Keratinocyte (primary cell): Measurements from ENCODE around the gene TTLL8. TPM values are rescaled to one million over a fixed set of nuclear protein-coding genes. Genes with fewer than 3 reads are reported as not detected.

Experiments
- DNase-seq: peaks from one replicate; pipeline ENCODE4 v3.0.0-alpha.2; 2011; ENCODE audit warnings: low read depth, missing footprints, low spot score
- FAIRE-seq: peaks from 2 replicates; lab custom pipeline; 2011; peaks lifted over from hg19 to GRCh38; lab: Jason Lieb, UNC
- H2AFZ ChIP-seq: 2 replicates; pipeline ENCODE4 v1.6.0; 2012; ENCODE audit warnings: low read length, control low read depth, inconsistent platforms; ENCODE audit not compliant: control insufficient read depth
- H3K27ac ChIP-seq: 2 replicates; pipeline ENCODE4 v1.5.1; 2011; ENCODE audit warnings: low read length; ENCODE audit not compliant: control insufficient read depth, insufficient read depth
- H3K27me3 ChIP-seq: 3 replicates; pipeline ENCODE4 v1.6.0; 2011; ENCODE audit warnings: low read length; ENCODE audit not compliant: control insufficient read depth, insufficient read depth; ENCODE audit errors: extremely low read depth
- H3K36me3 ChIP-seq, 2 experiments: 2 replicates in 1 of 2; 3 replicates in 1 of 2; pipeline ENCODE4 v1.5.1; 2011; ENCODE audit warnings: low read length in 2 of 2, mild to moderate bottlenecking in 1 of 2; ENCODE audit not compliant: control insufficient read depth in 2 of 2, insufficient read depth in 2 of 2; ENCODE audit errors: extremely low read depth in 1 of 2
- H3K4me1 ChIP-seq: 3 replicates; pipeline ENCODE4 v1.5.1; 2011; ENCODE audit warnings: low read length; ENCODE audit not compliant: control insufficient read depth, insufficient read depth; ENCODE audit errors: extremely low read depth
- H3K4me2 ChIP-seq: 3 replicates; pipeline ENCODE4 v1.6.0; 2011; ENCODE audit warnings: low read depth, low read length; ENCODE audit not compliant: control insufficient read depth, insufficient read depth; ENCODE audit errors: extremely low read depth
- H3K4me3 ChIP-seq, 3 experiments: fragments of 200-600 bp in 1 of 3; sonication (generic) in 1 of 3; 2 replicates in 2 of 3; 3 replicates in 1 of 3; pipeline ENCODE4 v1.5.1; 2011 to 2016; ENCODE audit warnings: low read length in 3 of 3, mild to moderate bottlenecking in 3 of 3, control low read depth in 2 of 3, inconsistent platforms in 1 of 3, low read depth in 1 of 3, mixed read lengths in 1 of 3, mixed run types in 1 of 3, moderate library complexity in 1 of 3; ENCODE audit not compliant: control insufficient read depth in 2 of 3, insufficient read depth in 2 of 3; ENCODE audit errors: extremely low read depth in 1 of 3
- H3K79me2 ChIP-seq: 2 replicates; pipeline ENCODE4 v1.6.0; 2012; ENCODE audit warnings: low read length; ENCODE audit not compliant: control insufficient read depth, insufficient read depth
- H3K9ac ChIP-seq: 3 replicates; pipeline ENCODE4 v1.6.0; 2011; ENCODE audit warnings: low read length; ENCODE audit not compliant: control insufficient read depth, insufficient read depth; ENCODE audit errors: extremely low read depth
- H3K9me1 ChIP-seq: 3 replicates; pipeline ENCODE4 v1.6.0; 2011; ENCODE audit warnings: low read length; ENCODE audit not compliant: control insufficient read depth, insufficient read depth; ENCODE audit errors: extremely low read depth
- H3K9me3 ChIP-seq: 2 replicates; pipeline ENCODE4 v1.5.1; 2012; ENCODE audit warnings: low read depth, low read length; ENCODE audit not compliant: control insufficient read depth
- H4K20me1 ChIP-seq: 3 replicates; pipeline ENCODE4 v1.6.0; 2011; ENCODE audit warnings: low read length; ENCODE audit not compliant: control insufficient read depth, insufficient read depth; ENCODE audit errors: extremely low read depth
- CTCF ChIP-seq, 3 experiments: IDR thresholded peaks in 1 of 3; conservative IDR thresholded peaks in 1 of 3; optimal IDR thresholded peaks in 1 of 3; 2 replicates in 2 of 3; 3 replicates in 1 of 3; pipeline versions ENCODE3 to v1.5.1; 2011; ENCODE audit warnings: low read length in 3 of 3, mild to moderate bottlenecking in 3 of 3, moderate library complexity in 2 of 3, control low read depth in 1 of 3, inconsistent platforms in 1 of 3; ENCODE audit not compliant: insufficient read depth in 2 of 3; ENCODE audit errors: extremely low read depth in 1 of 3
- EZH2 ChIP-seq: IDR thresholded peaks from one replicate; pipeline ENCODE4 v1.6.1; 2012; ENCODE audit warnings: inconsistent platforms, mild to moderate bottlenecking, low read length, moderate library complexity
- dilution Hi-C: fragments of 300-500 bp; cut with MboI; formaldehyde crosslinking; loops from one replicate; pipeline ENCODE4 v1.7.0; 2020; ENCODE audit warnings: low sequenced_read_pairs; ENCODE audit not compliant: extremely low pct_ligation_motif_present
- polyA plus RNA-seq, 5 experiments: library from polyadenylated mRNA; depleted of rRNA in 3 of 5; stranded (reverse) in 3 of 5; stranded (forward) in 1 of 5; unstranded in 1 of 5; fragments of >200 nt; gene quantifications; 1 replicate in 1 of 5; 2 replicates in 3 of 5; 3 replicates in 1 of 5; pipeline versions ENCODE4 v1.2.1 to v1.2.3, GENCODE V29; 2011 to 2012; ENCODE audit warnings: missing spikeins in 2 of 5, low read depth in 1 of 5, low replicate concordance in 1 of 5

TTLL8 gene
- polyA plus RNA-seq, 1 donor (not counting 4 experiments of a cell fraction or from before 2014, with no cell fraction given), result not detected

- no peaks in the 10 kb centered on the region for H4K20me1 ChIP-seq
- H2AFZ ChIP-seq, result no peak overlapping the region
- no peaks in the 10 kb centered on the region for H3K9me1 ChIP-seq
- H3K4me2 ChIP-seq, result no peak overlapping the region
- FAIRE-seq, result no peak
- TF ChIP-seq EZH2, result no peak
- H3K4me1 ChIP-seq, result no peaks in the 10 kb centered on the region
- dilution Hi-C loops, result no loop called here
- no peak for DNase-seq
- no peak overlapping the region for H3K27ac ChIP-seq
- no peaks in the 10 kb centered on the region for H3K9me3 ChIP-seq
- no peak overlapping the region for H3K4me3 ChIP-seq
- no peaks in the 10 kb centered on the region for H3K79me2 ChIP-seq
- H3K9ac ChIP-seq, result no peak overlapping the region
- no peaks in the 10 kb centered on the region for H3K27me3 ChIP-seq
- no peaks in the 10 kb centered on the region for H3K36me3 ChIP-seq
These were observed 55.3 kb downstream of the TTLL8 start for GRCh38 chr22:50002791-50003190.

GRCh38 chr22:50001388-50002231, 56.5 kb downstream of the TTLL8 start:
- Histone ChIP-seq H3K27me3 (no peaks in the 10 kb centered on the region), H2AFZ (no peak overlapping the region), H3K4me2 (no peak overlapping the region), H3K27ac (no peak overlapping the region), H3K4me3 (no peak overlapping the region), H3K36me3 (no peaks in the 10 kb centered on the region), H3K79me2 (no peaks in the 10 kb centered on the region), H3K4me1 (no peaks in the 10 kb centered on the region), H4K20me1 (no peaks in the 10 kb centered on the region), H3K9me3 (no peaks in the 10 kb centered on the region), H3K9ac (no peak overlapping the region), H3K9me1 (no peaks in the 10 kb centered on the region)
- TF ChIP-seq EZH2 (no peak), CTCF (optimal IDR thresholded peaks at IDR 0.05 in 1 of 3, IDR thresholded peaks at IDR 0.05 in 1 of 3, conservative IDR thresholded peaks at IDR 0.05 in 1 of 3; ENCODE audit: extremely low read depth in 1 of 3, insufficient read depth in 2 of 3, low read length in 3 of 3) (no peak)
- DNase-seq (no peak), FAIRE-seq (no peak)
- dilution Hi-C loops, result no loop called here
